HuH-7.5 (cell line): ENCODE measurements around the gene ZFYVE19.

Source experiments
- DNase-seq: peaks from one replicate; pipeline ENCODE4 v3.0.0; 2011; ENCODE audit warnings: low spot score

Gene ZFYVE19

DNA sequence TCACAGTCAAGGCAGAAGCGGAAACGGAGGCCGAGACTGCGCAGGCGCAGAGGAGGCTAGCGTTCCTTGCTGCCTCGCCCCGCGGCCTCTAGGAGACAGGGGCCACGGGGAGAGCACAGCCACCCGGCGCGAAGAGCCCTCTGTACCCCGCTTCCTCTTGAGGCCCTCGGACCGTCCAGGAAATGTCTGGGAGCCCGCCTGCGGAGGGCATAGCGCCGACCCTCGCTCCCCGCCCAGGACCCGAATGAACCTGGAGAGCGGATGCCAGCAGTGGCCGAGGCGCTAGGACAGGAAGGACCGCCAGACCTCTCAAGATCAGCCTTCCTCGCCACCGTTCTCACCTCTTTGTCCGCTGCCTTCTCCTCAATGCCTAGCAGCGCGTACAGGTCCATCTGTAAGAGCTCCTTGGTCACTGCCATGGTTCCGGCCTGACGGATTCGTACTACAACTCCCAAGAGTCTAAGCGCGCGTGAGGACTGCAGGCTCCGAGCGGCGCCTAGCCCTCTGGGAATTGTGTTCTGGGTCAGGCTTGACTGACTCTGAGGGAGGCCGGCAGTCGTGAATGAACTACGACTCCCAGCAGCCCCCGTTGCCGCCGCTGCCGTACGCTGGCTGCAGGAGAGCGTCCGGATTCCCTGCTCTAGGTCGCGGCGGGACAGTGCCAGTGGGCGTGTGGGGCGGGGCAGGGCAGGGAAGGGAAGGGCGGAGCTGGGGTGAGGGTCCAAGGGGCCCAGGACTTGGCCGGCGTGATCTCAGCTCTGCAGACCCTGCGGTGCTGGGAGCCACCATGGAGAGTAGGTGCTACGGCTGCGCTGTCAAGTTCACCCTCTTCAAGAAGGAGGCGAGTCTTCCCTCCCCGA is at the start of gene ZFYVE19, which contains the start of gene DNAJC17:
Gene ZFYVE19, plus strand, starts transcription at position 62 of the 860 bp plus-strand sequence. Its CDS starts 501 bp downstream, at position 563.
Gene DNAJC17, minus strand, starts transcription at position 446 of the 860 bp plus-strand sequence. Its CDS starts 27 bp downstream, at position 419.
- peak; percentile 66 for DNase-seq

DNA sequence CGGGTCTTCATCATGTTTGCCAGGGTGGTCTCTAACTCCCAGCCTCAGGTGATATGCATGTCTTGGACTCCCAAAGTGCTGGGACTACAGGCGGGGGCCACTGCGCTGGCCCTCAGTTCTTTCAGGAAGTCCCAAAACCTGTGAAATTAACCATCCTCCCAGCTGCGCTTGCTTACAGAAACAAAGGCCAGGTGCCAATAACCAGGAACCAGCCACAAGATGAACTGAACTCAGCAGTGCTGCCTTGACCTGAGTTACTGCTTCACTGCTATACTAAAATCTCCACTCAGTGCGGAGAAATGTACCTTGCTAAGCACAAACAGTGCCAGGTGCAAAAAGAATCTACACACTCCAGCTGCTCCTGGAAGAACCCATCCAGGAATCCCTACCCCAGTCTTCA is 46.9 kb upstream of the ZFYVE19 start:
- no peak for DNase-seq

- peak; percentile 85 for DNase-seq
Measured at GRCh38 chr15:40762919-40763800, 43.7 kb upstream of the ZFYVE19 start.

DNA sequence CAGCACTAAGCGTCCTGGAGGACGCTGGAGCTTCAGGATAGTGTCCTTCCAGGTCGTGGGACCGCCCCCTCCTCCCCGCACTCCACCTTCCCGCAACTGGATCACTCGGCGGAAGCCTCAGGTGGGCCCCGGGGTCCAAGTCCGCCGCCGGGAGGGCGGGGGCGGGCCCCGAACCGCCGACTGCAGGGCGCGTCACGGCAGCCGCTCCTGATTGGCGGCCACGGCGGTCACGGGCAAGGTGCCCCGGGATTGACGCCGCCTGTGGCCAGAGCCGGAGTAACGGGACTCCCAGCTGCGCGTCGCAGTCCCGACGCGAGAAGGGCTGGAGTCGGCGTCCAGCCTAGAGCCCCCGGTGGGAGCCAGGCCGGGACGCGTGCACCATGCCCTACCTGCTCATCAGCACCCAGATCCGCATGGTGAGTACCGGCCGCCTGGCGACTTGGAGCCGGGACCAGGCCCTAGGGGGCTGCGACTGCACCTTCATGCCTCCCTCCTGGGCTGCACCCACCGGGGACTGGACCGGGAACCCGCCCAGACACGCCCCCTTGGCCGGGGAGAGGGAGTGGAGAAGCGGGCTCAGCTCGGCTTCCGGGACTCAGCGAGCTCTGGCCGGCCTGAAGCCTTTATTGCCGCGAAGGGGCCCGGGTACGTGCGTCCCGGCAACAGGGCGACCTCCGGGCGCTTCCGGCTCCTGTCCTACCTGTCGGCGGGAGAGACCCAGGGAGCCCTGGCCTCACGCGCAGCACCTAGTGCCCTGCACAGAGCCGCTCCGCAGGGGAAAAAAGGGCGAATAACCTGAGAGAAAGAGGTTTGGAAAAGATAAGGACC is 42.9 kb upstream of the ZFYVE19 start, which contains the start of gene GCHFR:
Gene GCHFR, plus strand, starts transcription at position 268 of the 828 bp plus-strand sequence. Its CDS starts 113 bp downstream, at position 381.
- peak; percentile 84 for DNase-seq

DNA sequence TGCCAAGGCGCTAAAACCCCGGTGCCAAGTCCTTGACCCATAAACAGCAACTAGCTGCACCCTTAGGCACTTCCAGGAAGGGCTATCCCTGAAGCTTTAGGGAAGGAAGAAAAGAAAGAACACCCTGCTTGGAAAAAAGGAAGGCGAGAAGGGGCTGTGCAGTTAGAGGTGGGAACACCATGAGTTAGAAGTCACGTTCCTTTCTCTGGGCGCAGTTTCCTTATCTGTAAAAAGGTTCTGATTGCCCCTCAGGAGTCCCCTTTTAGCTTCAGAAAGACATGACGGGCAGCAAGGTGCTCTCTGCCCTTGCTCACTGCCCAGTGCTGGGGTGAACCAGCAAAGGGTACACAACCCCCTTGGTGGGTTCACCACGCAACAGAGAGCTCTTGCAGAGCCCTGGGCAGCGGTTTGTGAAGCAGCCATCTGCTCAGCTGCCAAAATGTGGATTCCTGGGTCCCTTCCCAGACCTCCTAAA is 42.2 kb upstream of the ZFYVE19 start:
- DNase-seq, result no peak

DNA sequence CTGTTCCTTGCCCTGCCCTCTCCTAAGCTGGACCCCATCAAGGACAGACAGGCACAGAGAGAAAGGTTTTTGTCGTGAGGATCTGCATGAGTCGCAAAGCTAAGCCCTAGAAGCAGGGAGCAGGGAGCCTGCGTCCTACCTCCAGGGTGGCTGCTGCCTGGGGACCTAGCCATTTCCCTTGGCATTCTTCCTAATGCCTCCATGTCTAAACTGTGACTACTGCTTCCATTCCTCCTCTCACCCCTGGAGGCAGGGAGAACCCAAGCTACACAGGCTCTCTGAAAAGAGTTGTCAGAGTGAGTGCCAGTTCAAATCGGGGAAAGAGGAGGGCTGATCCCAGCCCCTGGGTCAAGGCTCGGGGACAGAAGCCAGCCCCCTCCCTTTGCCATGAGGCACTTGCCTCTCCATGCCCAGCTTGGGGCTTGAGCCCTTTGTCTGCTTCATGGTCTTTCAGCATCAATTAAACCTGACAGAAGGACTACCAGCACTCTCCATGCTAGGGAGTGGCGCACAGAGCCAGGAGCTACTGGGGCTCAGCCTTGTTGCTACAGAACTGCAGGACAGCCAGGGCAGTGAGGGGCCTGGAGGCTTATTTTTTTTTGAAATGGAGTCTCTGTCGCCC is 40.6 kb upstream of the ZFYVE19 start:
- DNase-seq, result no peak

DNA sequence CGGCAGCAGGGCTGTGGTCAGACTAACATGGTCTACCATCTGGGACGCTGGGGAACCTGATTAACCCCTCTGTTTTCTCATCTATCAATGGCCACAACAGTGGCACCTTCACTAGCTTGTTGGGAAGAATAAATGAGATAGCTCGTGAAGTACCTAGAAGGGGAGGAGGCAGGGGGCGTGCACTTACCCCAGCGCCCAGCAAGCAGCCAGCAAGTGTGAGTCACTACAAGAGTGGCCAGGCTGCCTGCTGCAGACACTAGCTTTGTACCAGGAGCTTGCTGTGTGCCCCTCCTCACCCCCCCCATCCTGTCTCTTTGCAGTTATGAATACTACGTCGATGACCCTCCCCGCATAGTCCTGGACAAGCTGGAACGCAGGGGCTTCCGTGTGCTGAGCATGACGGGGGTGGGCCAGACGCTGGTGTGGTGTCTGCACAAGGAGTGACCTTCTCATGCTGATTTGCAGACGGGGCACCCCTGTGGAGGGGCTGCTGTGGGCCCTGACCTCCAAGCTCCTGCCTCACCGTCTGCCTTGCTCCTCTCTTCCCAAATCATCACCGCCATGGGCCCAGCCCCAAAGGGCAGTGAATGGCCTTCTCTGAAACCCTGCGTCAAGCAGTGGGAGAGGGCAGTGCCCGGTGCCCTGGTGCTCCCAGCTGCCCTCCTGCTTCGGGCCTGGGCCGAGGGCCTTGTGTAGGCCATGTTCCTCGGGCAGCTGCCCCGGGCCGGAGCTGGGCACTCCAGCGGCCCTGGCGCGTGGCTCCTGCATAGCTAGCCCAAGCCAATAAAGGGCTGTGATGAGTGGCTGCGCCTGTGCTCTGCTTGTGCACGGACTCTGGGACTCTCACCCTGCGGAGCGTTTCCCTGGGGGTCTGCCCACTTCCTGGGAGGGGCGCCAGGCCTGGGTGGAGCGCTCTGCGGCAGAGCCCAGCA is 39.7 kb upstream of the ZFYVE19 start:
- DNase-seq, result no peak

GRCh38 chr15:40767838-40768500 is 38.9 kb upstream of the ZFYVE19 start:
- no peak for DNase-seq

GRCh38 chr15:40768521-40769273 is 38.2 kb upstream of the ZFYVE19 start:
- DNase-seq, result no peak

- DNase-seq, result no peak
Measured at GRCh38 chr15:40769274-40770146, 37.4 kb upstream of the ZFYVE19 start, which contains the start of gene C15orf62. Gene C15orf62, plus strand, starts transcription at chr15:40769980. Its CDS starts 516 bp downstream, at chr15:40770496.

DNA sequence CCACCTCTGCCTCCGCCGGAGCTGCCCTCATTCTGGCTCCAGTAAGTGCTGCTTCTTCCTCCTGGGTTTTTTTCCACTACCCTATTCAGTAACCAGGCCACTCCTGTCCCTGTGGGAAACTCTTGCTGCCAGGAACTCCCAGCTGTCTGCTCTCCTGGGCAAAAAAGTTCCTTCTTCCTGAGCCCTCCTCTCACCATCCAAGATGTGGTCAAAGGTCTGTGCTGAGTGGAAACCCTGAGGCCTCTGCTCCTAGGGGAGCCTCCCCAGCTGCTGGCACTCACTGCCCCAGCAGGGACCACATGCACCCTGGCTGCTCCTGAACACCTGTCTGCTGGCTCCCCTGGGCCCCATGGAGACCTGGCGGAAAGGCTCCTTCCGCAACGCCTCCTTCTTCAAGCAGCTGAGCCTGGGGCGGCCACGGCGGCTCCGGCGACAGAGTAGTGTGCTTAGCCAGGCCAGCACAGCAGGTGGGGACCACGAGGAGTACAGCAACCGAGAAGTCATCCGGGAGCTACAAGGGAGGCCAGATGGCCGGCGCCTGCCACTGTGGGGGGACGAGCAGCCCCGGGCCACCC is 36.7 kb upstream of the ZFYVE19 start:
- no peak for DNase-seq

DNA sequence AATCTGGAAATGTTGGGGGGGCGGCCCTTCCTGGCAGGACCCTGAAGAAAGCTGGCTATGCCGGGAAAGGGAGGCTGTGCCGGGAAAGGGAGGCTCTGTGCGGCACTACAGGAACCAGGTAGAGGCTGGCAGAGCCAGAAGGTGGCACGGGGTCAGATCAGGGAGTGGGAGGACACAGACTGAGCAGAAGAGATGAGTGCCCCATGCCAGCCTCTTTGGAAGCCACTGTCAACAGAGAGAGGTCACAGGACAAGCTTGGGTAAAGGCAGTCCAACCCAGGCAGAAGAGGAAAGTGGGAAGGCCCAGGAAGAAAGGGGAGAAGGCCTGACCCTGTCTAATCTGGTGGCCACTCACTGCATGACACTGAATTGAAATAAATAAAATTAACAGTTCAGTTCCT is 35.6 kb upstream of the ZFYVE19 start:
- DNase-seq, result no peak

DNA sequence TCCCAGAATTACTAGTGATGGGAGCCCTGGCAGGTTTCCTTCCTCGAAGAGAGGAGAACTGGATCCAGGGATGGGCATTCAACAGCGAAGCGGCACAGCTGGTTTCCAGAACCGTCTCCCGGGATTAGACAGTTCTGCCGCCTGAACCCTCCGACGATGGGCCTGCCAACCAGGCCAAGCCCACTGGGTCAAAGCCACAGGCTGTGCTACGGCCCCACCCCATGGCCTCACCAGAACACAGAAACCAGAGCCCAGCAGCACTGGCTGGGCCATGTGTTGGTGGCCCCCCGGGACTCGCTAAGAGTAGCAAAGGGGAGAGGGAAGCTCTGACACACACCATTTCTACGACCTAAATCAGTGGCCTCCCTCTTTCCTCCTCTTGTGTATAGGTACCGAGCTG is 34.9 kb upstream of the ZFYVE19 start:
- DNase-seq, result no peak

DNA sequence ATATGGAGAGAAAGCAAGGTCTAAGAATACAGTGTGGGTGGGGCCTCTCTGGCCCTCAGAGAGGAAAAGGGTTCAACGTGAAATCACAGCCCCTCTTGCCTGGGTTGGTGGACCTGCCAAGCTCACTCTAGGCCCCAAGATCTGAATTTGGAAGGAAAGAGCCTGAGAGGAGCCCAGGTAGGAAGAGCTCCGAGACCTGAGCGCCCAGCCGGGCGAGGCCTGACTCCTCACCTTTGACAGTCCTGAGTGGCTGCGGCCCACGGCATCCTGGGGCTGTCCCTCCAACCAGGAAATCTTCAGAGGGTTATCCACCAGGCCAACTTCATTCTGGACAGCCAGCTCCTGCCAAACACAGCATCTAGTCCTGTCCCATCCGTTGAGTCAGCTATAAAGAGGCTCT is 33.4 kb upstream of the ZFYVE19 start:
- DNase-seq, result no peak

DNA sequence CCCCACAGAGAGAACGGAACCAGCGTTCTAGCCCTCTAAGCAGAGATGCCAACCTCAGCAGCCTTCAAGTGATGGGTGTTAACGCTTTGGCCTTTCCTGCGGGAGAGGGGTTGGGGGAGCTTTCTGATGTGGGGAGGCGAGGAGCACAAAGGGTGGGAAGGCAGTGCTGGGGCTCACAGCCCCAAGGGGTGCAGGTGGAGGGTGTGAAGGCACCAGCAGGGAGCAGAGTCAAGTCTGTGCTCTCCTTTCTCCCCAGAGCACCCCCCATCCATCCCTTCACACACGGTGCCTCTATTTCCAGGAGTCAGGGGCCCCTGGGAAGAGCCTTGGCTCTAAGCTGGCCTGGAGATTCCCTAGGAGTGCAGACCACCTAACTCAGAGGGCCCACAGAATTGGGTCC is 33.0 kb upstream of the ZFYVE19 start:
- no peak for DNase-seq

GRCh38 chr15:40775007-40775406 is 31.9 kb upstream of the ZFYVE19 start:
- DNase-seq, result no peak
